ENCODE results near the gene SLAIN2.

Gene SLAIN2

GRCh38 chr4:48470570-48470969 is 129.2 kb downstream of the SLAIN2 start:
- DNase-seq: peak in 21 of 42 donors; percentile 15 to 78 (median 44)
- intact Hi-C loops (cut with DNase I): no loop called here

DNA sequence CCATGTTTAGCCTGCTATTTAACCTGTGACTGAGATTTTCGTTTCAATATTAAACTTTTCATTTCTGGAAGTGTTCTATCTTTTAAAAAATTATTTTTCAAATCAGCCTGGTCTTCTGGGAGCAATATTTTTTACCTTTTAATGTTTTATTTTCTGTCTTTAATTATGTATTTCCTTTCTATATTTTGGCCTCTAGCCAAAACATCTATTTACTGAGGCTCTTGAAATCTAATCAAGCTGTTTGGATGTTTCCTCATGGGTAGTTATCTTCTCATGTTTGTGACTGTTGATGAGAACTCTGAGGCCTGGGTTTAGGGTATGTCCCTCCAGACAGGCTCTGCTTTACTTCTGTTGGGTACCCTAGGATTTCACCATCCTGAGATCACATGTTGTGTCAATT is 131.5 kb downstream of the SLAIN2 start:
- intact Hi-C loops (cut with DNase I): no loop called here
- no peak for DNase-seq

DNA sequence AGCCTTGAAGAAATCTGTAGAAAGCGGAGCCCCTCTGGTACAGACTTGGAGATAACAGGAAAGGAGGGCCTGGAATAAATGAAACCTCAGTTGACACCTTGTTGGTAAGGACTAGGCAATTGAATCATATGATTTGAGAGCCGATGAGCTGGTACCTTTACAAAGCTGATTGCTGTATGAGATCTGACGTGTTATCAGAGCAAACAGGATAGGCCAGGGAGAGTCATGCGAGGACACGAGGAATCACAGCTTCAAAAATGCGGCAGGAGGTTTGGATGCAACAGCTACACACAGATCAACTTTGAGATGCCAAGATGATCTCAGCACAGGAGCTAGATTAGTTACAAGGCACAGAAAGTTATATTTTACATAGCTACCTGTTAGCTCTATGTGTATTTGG is 134.4 kb downstream of the SLAIN2 start:
- intact Hi-C loops (cut with DNase I): no loop called here
- DNase-seq: no peak
